Measurements from ENCODE around the gene FGD5. TPM values are rescaled to one million over a fixed set of nuclear protein-coding genes. Genes with fewer than 3 reads are reported as not detected.
A peak's percentile ranks its signal among the peaks of the same experiment; 100 is the strongest.

Gene FGD5
- polyA plus RNA-seq, 3 donors, result 0.03 TPM; not detected in 2

DNA sequence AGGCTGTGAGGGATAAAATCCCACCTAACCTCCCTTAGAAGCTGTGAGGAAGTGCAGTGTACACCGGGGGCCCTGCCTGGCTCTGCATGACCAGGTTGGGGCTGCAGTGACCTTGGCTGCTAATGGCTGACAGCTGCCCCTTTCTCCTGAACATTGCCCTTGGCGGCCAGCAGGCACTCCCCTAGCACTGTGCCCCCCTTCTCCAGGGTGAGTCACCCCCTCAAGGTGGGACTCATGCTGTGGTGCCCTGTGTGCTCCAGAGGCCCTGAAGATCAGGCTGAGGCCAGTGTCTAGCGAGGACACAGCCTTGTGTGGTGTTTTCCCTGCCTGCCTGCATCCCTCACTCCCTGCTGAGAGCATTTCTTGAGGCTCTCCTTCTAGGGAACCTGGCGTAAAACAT is 21.0 kb upstream of the FGD5 start:
- no peak overlapping the region for H3K27ac Mint-ChIP-seq
- H3K27me3 Mint-ChIP-seq (ENCODE audit: low read depth in 3 of 3), result peaks cover 2 to 10% (median 5%) of the 10 kb centered on the region in 3 donors
- no peak overlapping the region for H2AFZ ChIP-seq (ENCODE audit: insufficient read depth, low read depth, low read length, poor library complexity, severe bottlenecking)
- H3K4me1 ChIP-seq (ENCODE audit: control insufficient read depth in 1 of 2, insufficient read depth in 2 of 2, low read length in 2 of 2), result no peaks in the 10 kb centered on the region
- H3K4me3 ChIP-seq (replicated peaks in 1 of 3; ENCODE audit: low read depth in 2 of 3, low read length in 3 of 3), result no peak overlapping the region
- no peaks in the 10 kb centered on the region for H3K4me1 Mint-ChIP-seq
- 93% methylated on average over 3 of the region's 4 CpGs for WGBS (ENCODE audit: insufficient coverage)
- no peak overlapping the region for H3K4me2 ChIP-seq (replicated peaks; ENCODE audit: extremely low read depth, low read length, poor library complexity, severe bottlenecking)
- H3K36me3 ChIP-seq (replicated peaks in 1 of 2; ENCODE audit: control insufficient read depth in 1 of 2, insufficient read depth in 2 of 2, low read length in 2 of 2), result no peaks in the 10 kb centered on the region
- H3K9me3 ChIP-seq (replicated peaks in 1 of 2; ENCODE audit: control insufficient read depth in 1 of 2, insufficient read depth in 1 of 2, low read length in 2 of 2), result no peaks in the 10 kb centered on the region
- peaks cover 0 to 2% (median 0%) of the 10 kb centered on the region in 7 donors for H3K9me3 Mint-ChIP-seq
- no peaks in the 10 kb centered on the region for H3K27me3 ChIP-seq (ENCODE audit: control insufficient read depth in 2 of 2, insufficient read depth in 2 of 2, low read length in 2 of 2)
- TF ChIP-seq CTCF (IDR thresholded peaks at IDR 0.05), result no peak
- DNase-seq, result no peak
- no peaks in the 10 kb centered on the region for H3K79me2 ChIP-seq (ENCODE audit: insufficient read depth, low read length)
- H3K36me3 Mint-ChIP-seq, result no peaks in the 10 kb centered on the region
- no peak overlapping the region for H3K4me3 Mint-ChIP-seq
- H4K20me1 ChIP-seq (ENCODE audit: insufficient read depth, low read length), result no peaks in the 10 kb centered on the region
- no peak overlapping the region for H3K9ac ChIP-seq (ENCODE audit: insufficient read depth, low read length, poor library complexity, severe bottlenecking)
- intact Hi-C loops (cut with micrococcal nuclease), result loop anchor here in 1 of 2 donors (10.0 kb wide), 1 partner anchor 127 kb away; no protein-coding TSS in a partner anchor
- H3K27ac ChIP-seq (ENCODE audit: low read depth in 1 of 2, low read length in 2 of 2), result no peak overlapping the region

DNA sequence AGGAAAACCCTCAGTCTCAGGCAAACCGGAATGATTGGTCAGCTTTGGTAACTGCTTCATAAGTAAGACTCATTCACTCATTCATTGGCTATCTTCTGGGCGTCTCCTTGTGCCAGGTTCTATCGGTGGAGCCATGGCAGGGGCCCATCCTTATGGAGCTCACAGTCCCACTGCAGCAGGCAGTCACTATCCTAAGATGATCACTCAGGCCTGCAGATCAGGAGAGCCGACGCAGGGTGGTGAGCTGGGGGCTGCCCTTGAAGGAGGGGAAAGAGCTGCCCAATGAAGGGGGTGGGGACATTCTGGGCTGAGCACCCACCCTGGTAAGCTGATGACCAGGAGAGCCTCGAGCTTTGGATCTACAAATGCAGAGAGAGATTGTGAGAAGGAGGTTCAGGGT is 20.5 kb upstream of the FGD5 start:
- no peak for TF ChIP-seq CTCF (IDR thresholded peaks at IDR 0.05)
- DNase-seq, result no peak

More for the DNA sequence above, 20.5 kb upstream of the FGD5 start:
- Histone ChIP-seq H3K27ac (ENCODE audit: low read depth in 1 of 2, low read length in 2 of 2) (no peak overlapping the region), H3K9ac (ENCODE audit: insufficient read depth, low read length, poor library complexity, severe bottlenecking) (no peak overlapping the region), H2AFZ (ENCODE audit: insufficient read depth, low read depth, low read length, poor library complexity, severe bottlenecking) (no peak overlapping the region), H3K79me2 (ENCODE audit: insufficient read depth, low read length) (no peaks in the 10 kb centered on the region), H3K4me2 (replicated peaks; ENCODE audit: extremely low read depth, low read length, poor library complexity, severe bottlenecking) (no peak overlapping the region), H3K27me3 (ENCODE audit: control insufficient read depth in 2 of 2, insufficient read depth in 2 of 2, low read length in 2 of 2) (peaks cover 0 to 2% of the 10 kb centered on the region in 2 donors), H3K4me1 (ENCODE audit: control insufficient read depth in 1 of 2, insufficient read depth in 2 of 2, low read length in 2 of 2) (no peaks in the 10 kb centered on the region), H3K4me3 (replicated peaks in 1 of 3; ENCODE audit: low read depth in 2 of 3, low read length in 3 of 3) (no peak overlapping the region), H4K20me1 (ENCODE audit: insufficient read depth, low read length) (no peaks in the 10 kb centered on the region), H3K9me3 (replicated peaks in 1 of 2; ENCODE audit: control insufficient read depth in 1 of 2, insufficient read depth in 1 of 2, low read length in 2 of 2) (no peaks in the 10 kb centered on the region), H3K36me3 (replicated peaks in 1 of 2; ENCODE audit: control insufficient read depth in 1 of 2, insufficient read depth in 2 of 2, low read length in 2 of 2) (no peaks in the 10 kb centered on the region)
- WGBS (ENCODE audit: insufficient coverage), result 93% methylated on average over 4 of the region's 6 CpGs
- H3K36me3 Mint-ChIP-seq, result no peaks in the 10 kb centered on the region
- H3K27ac Mint-ChIP-seq, result peak overlapping the region in 1 of 7 donors; percentile 36
- H3K4me3 Mint-ChIP-seq, result no peak overlapping the region
- H3K4me1 Mint-ChIP-seq, result no peaks in the 10 kb centered on the region
- intact Hi-C loops (cut with micrococcal nuclease), result loop anchor here in 1 of 2 donors (10.0 kb wide), 1 partner anchor 127 kb away; no protein-coding TSS in a partner anchor
- peaks cover 0 to 2% (median 0%) of the 10 kb centered on the region in 7 donors for H3K9me3 Mint-ChIP-seq
- peaks cover 3 to 11% (median 8%) of the 10 kb centered on the region in 3 donors for H3K27me3 Mint-ChIP-seq (ENCODE audit: low read depth in 3 of 3)
